Measurements from ENCODE around the gene ZNF521. TPM values are rescaled to one million over a fixed set of nuclear protein-coding genes. Genes with fewer than 3 reads are reported as not detected.

ZNF521 gene
- total and polyA plus RNA-seq, 2 donors (not counting 3 experiments of a cell fraction or from before 2014, with no cell fraction given): 111 to 168 TPM

GRCh38 chr18:25316381-25317018, 35.5 kb downstream of the ZNF521 start:
- dilution Hi-C loops (cut with MboI; ENCODE audit: extremely low pct_ligation_motif_present, low sequenced_read_pairs) (no loop called here), intact Hi-C loops (cut with micrococcal nuclease) (no loop called here)
- FAIRE-seq (no peak), DNase-seq (ENCODE audit: low read depth, low spot score) (no peak)
- POLR2A ChIA-PET: no interaction called here
- Histone ChIP-seq H3K9me1 (replicated peaks; ENCODE audit: control insufficient read depth, extremely low read depth, insufficient read depth, low read length) (no peaks in the 10 kb centered on the region), H3K36me3 (ENCODE audit: control insufficient read depth in 2 of 2, extremely low read depth in 1 of 2, insufficient read depth in 2 of 2, low read length in 2 of 2) (peaks cover 8 to 11% of the 10 kb centered on the region in 2 experiments), H4K20me1 (replicated peaks; ENCODE audit: control insufficient read depth, extremely low read depth, insufficient read depth, low read length) (no peaks in the 10 kb centered on the region), H3K9ac (replicated peaks; ENCODE audit: extremely low read depth, insufficient read depth, low read length) (no peak overlapping the region), H3K9me3 (replicated peaks; ENCODE audit: control insufficient read depth, insufficient read depth, low read length) (no peaks in the 10 kb centered on the region), H3K79me2 (ENCODE audit: control insufficient read depth, insufficient read depth, low read length) (peaks cover 57% of the 10 kb centered on the region), H3K27ac (ENCODE audit: insufficient read depth, low read depth, low read length) (no peak overlapping the region), H3K27me3 (ENCODE audit: control insufficient read depth in 2 of 2, insufficient read depth in 2 of 2, low read length in 2 of 2) (no peaks in the 10 kb centered on the region), H2AFZ (ENCODE audit: low read depth, low read length) (no peak overlapping the region), H3K4me2 (ENCODE audit: insufficient read depth, low read length) (no peak overlapping the region), H3K4me1 (ENCODE audit: control insufficient read depth, extremely low read depth, insufficient read depth, low read length) (peaks cover 12% of the 10 kb centered on the region), H3K4me3 (replicated peaks in 1 of 3; ENCODE audit: insufficient read depth in 1 of 3, low read depth in 1 of 3, low read length in 3 of 3) (no peak overlapping the region)
- CTCF ChIA-PET: interaction anchor here (1.2 kb wide), 1 partner anchor 9 kb away, joined by 3 read pairs; no protein-coding TSS in a partner anchor
- TF ChIP-seq MAX (IDR thresholded peaks at IDR 0.05; ENCODE audit: insufficient read depth, insufficient read length) (no peak), EZH2 (IDR thresholded peaks at IDR 0.05; ENCODE audit: borderline replicate concordance, low read depth, low read length, severe bottlenecking) (no peak), GATA2 (IDR thresholded peaks at IDR 0.05; ENCODE audit: insufficient read depth, insufficient read length, low read depth, low read length) (no peak), POLR2A (IDR thresholded peaks at IDR 0.05; ENCODE audit: low read depth, low read length) (no peak), POLR2AphosphoS5 (IDR thresholded peaks at IDR 0.05; ENCODE audit: insufficient read depth, low read depth, low read length) (no peak)
- BruUV-seq (replicated peaks): no TSS peak

DNA sequence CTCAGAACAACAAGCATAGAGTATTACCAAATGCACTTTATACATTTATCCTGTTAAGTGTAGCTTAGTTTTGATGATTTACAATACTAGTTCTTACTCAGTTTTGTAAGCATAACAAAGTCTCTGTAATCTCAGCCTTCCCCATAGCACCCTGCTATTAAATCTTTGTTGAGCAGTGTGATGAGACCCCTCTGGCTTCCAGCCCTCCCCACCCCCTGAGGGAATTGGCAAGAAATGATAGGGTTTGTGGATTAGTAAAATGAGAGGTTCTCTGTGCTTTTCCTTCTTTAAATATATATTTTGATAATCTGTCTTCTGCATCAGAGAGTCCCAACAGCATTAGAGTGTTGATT, 37.2 kb downstream of the ZNF521 start:
- Histone ChIP-seq H3K9ac (replicated peaks; ENCODE audit: extremely low read depth, insufficient read depth, low read length) (no peak overlapping the region), H3K4me3 (replicated peaks in 1 of 3; ENCODE audit: insufficient read depth in 1 of 3, low read depth in 1 of 3, low read length in 3 of 3) (no peak overlapping the region), H3K79me2 (ENCODE audit: control insufficient read depth, insufficient read depth, low read length) (peaks cover 58% of the 10 kb centered on the region), H3K9me1 (replicated peaks; ENCODE audit: control insufficient read depth, extremely low read depth, insufficient read depth, low read length) (no peaks in the 10 kb centered on the region), H2AFZ (ENCODE audit: low read depth, low read length) (no peak overlapping the region), H4K20me1 (replicated peaks; ENCODE audit: control insufficient read depth, extremely low read depth, insufficient read depth, low read length) (no peaks in the 10 kb centered on the region), H3K9me3 (replicated peaks; ENCODE audit: control insufficient read depth, insufficient read depth, low read length) (no peaks in the 10 kb centered on the region), H3K4me1 (ENCODE audit: control insufficient read depth, extremely low read depth, insufficient read depth, low read length) (peaks cover 23% of the 10 kb centered on the region), H3K4me2 (ENCODE audit: insufficient read depth, low read length) (no peak overlapping the region), H3K27me3 (ENCODE audit: control insufficient read depth in 2 of 2, insufficient read depth in 2 of 2, low read length in 2 of 2) (no peaks in the 10 kb centered on the region), H3K36me3 (ENCODE audit: control insufficient read depth in 2 of 2, extremely low read depth in 1 of 2, insufficient read depth in 2 of 2, low read length in 2 of 2) (peaks cover 3 to 6% of the 10 kb centered on the region in 2 experiments), H3K27ac (ENCODE audit: insufficient read depth, low read depth, low read length) (no peak overlapping the region)
- CTCF ChIA-PET: interaction anchor here (1.0 kb wide), 1 partner anchor 9 kb away, joined by 3 read pairs; no protein-coding TSS in a partner anchor
- intact Hi-C loops (cut with micrococcal nuclease) (loop anchor here (5.0 kb wide), 1 partner anchor 517 kb away; no protein-coding TSS in a partner anchor), dilution Hi-C loops (cut with MboI; ENCODE audit: extremely low pct_ligation_motif_present, low sequenced_read_pairs) (no loop called here)
- BruUV-seq (replicated peaks): no TSS peak
- DNase-seq (ENCODE audit: low read depth, low spot score) (no peak), FAIRE-seq (no peak)
- POLR2A ChIA-PET: interaction anchor here (1.0 kb wide), 1 partner anchor 8 kb away, joined by 3 read pairs; no protein-coding TSS in a partner anchor
- TF ChIP-seq POLR2A (IDR thresholded peaks at IDR 0.05; ENCODE audit: low read depth, low read length) (no peak), GATA2 (IDR thresholded peaks at IDR 0.05; ENCODE audit: insufficient read depth, insufficient read length, low read depth, low read length) (no peak), EZH2 (IDR thresholded peaks at IDR 0.05; ENCODE audit: borderline replicate concordance, low read depth, low read length, severe bottlenecking) (no peak), FOS (IDR thresholded peaks at IDR 0.05; ENCODE audit: borderline replicate concordance, insufficient read depth, low read length) (no peak), MAX (IDR thresholded peaks at IDR 0.05; ENCODE audit: insufficient read depth, insufficient read length) (no peak), MYC (IDR thresholded peaks at IDR 0.05; ENCODE audit: low read depth, low read length) (no peak), POLR2AphosphoS5 (IDR thresholded peaks at IDR 0.05; ENCODE audit: insufficient read depth, low read depth, low read length) (no peak), JUN (IDR thresholded peaks at IDR 0.05; ENCODE audit: borderline replicate concordance, insufficient read depth, insufficient read length, low read depth) (no peak), CTCF (IDR thresholded peaks at IDR 0.05; ENCODE audit: extremely low read depth in 1 of 2, insufficient read depth in 1 of 2, low read depth in 1 of 2, low read length in 2 of 2) (no peak)

All from endothelial cell of umbilical vein (primary cell).